Activated T-helper 1 cell treated with anti-CD3 and anti-CD28 coated beads, Interleukin-12 subunit alpha, Interleukin-12 subunit beta, Interleukin-2, Interleukin-4 antibody, amounts not matched to agents 30 ng/mL and 10 ng/mL and 1 ng/mL, durations not matched to agents 14 hours and 24 hours and 36 hours (primary cell): ENCODE results near the gene INPP5A. TPM values are rescaled to one million over a fixed set of nuclear protein-coding genes. Genes with fewer than 3 reads are reported as not detected.

ENCODE experiments used
- DNase-seq: peaks from one replicate; pipeline ENCODE4 v3.0.0; 2021; ENCODE audit warnings: low spot score
- H3K27ac Mint-ChIP-seq: one replicate; pipeline ENCODE4 v1.8.0; 2021; ENCODE audit warnings: mild to moderate bottlenecking, mixed read lengths
- H3K27me3 Mint-ChIP-seq: one replicate; pipeline ENCODE4 v1.8.0; 2022; ENCODE audit warnings: mild to moderate bottlenecking, moderate library complexity, mixed read lengths; ENCODE audit not compliant: insufficient read depth
- H3K36me3 Mint-ChIP-seq: one replicate; pipeline ENCODE4 v1.8.0; 2021; ENCODE audit warnings: low read depth, mixed read lengths
- H3K4me1 Mint-ChIP-seq: one replicate; pipeline ENCODE4 v1.8.0; 2021; ENCODE audit warnings: low read depth, mixed read lengths
- H3K4me3 Mint-ChIP-seq: one replicate; pipeline ENCODE4 v1.8.0; 2021; ENCODE audit warnings: mild to moderate bottlenecking, moderate library complexity, mixed read lengths
- H3K9me3 Mint-ChIP-seq: one replicate; pipeline ENCODE4 v1.8.0; 2021; ENCODE audit warnings: mixed read lengths
- intact Hi-C: fragments of 100-400 bp; cut with micrococcal nuclease; formaldehyde crosslinking; loops from one replicate; pipeline ENCODE4 v1.15.1; 2024
- total RNA-seq: library from RNA; stranded (reverse); gene quantifications from 2 replicates; pipeline ENCODE4 v1.2.3, GENCODE V29; 2022

INPP5A gene
- total RNA-seq, 1 donor from 2014 or later, result 13.4 TPM

DNA sequence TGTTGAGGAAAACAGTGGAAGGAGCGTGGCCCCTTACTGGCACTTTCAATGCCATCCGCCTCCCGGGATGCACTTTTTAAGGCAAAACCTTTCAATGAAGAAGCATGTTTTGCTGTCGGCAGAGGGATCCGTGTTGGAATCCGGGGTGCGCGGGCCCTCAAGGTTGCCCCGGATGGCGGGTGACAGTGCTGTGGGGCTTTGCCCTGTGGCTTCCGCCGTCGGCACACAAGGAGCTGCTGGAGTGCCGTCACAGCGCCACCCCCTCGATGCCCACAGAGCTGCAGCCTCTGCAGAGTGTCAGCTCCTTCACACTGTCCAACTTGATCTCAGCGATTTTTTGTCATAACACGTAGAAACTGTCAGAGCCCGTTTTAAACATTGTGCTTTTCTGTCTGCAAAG lies 189.4 kb downstream of the INPP5A start:
- Mint-ChIP-seq H3K4me3 (no peak overlapping the region), H3K27me3 (no peaks in the 10 kb centered on the region), H3K36me3 (peaks cover 2% of the 10 kb centered on the region), H3K27ac (no peak overlapping the region), H3K4me1 (no peaks in the 10 kb centered on the region), H3K9me3 (no peaks in the 10 kb centered on the region)
- DNase-seq, result no peak
- intact Hi-C loops, result no loop called here

GRCh38 chr10:132727411-132727810 lies 189.8 kb downstream of the INPP5A start:
- Mint-ChIP-seq H3K27me3 (no peaks in the 10 kb centered on the region), H3K9me3 (no peaks in the 10 kb centered on the region), H3K36me3 (peaks cover 2% of the 10 kb centered on the region), H3K27ac (no peak overlapping the region), H3K4me3 (no peak overlapping the region), H3K4me1 (no peaks in the 10 kb centered on the region)
- no peak for DNase-seq
- intact Hi-C loops, result no loop called here

DNA sequence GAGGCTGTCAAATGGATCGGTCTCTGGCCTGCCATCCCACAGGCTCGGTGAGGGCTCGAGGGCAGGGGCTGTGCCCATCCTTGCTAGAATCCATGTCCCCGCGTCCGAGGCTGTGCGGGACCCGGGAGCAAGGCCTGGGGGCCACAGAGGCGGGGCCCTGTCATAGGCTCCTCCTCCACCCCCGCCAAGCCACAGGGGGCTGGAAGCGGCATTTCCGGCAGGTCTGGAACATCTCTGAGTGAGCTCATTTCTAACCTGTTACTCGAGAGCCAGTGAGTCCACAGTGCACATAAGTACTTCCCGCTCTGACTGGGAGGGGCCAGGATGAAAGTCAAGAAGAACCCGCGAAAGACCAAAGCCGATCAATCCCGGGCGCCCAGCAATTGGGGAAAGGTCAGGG lies 190.7 kb downstream of the INPP5A start:
- H3K4me3 Mint-ChIP-seq, result no peak overlapping the region
- intact Hi-C loops, result no loop called here
- H3K36me3 Mint-ChIP-seq, result peaks cover 2% of the 10 kb centered on the region
- no peaks in the 10 kb centered on the region for H3K4me1 Mint-ChIP-seq
- DNase-seq, result no peak
- no peak overlapping the region for H3K27ac Mint-ChIP-seq
- no peaks in the 10 kb centered on the region for H3K9me3 Mint-ChIP-seq
- H3K27me3 Mint-ChIP-seq, result no peaks in the 10 kb centered on the region

DNA sequence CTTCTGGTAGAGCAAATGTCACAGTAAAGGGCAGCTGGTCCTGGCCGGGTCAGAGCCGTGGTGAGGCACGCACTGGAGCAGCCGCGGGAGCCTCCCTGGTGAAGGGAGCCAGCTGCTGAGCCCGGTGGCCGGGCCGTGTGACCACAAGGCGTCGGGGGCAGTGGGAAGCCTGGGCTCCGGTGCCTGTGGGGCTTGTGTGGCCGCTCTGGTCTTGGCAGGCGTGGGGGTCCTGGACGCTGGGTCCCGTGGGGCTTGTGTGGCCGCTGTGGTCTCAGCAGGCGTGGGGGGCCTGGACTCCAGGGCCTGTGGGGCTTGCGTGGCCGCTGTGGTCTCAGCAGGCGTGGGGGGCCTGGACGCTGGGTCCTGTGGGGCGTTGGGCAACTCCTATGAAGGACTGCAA lies 191.2 kb downstream of the INPP5A start:
- DNase-seq, result no peak
- no peaks in the 10 kb centered on the region for H3K4me1 Mint-ChIP-seq
- H3K9me3 Mint-ChIP-seq, result no peaks in the 10 kb centered on the region

DNA sequence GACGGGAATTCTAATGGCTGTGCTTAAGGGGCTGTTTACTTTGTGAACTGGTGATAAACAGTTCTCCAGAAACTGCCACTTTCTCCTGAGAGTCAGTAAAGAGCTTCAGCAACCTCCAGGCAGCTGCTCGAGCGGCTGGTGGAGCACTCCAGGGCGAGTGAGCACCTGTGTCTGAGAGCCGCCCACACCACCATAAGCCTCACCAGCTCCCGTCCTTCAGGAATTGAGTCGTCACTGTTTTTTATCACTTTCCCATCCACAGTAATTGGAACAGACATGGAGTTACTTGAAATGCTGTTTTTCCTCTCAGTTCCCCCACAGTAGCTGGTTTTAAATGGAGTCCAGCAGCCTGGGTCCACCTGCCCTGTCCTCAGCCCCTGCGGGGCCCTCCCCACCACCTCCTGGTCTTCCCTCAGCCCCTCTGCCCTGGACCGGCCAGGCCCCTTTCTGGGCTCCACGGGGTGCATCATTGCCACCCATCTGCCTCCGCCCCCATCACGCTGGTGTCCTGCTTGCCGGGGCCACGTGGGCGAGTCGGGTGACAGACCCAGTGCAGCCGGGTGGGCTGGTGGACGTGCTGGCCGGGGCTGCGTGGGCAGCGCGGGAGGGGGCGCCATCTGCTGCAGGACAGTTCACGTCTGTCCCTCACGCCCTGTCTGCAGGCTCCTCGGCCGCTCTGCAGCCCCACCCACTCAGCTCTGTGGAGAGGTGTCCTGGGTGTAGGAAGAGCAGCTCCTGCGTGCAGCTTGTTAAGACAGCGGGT lies 192.4 kb downstream of the INPP5A start:
- intact Hi-C loops, result no loop called here
- no peaks in the 10 kb centered on the region for H3K27me3 Mint-ChIP-seq

More for the DNA sequence above, 191.2 kb downstream of the INPP5A start:
- intact Hi-C loops, result no loop called here
- Mint-ChIP-seq H3K27ac (no peak overlapping the region), H3K4me3 (no peak overlapping the region), H3K36me3 (peaks cover 2% of the 10 kb centered on the region), H3K27me3 (no peaks in the 10 kb centered on the region)

DNA sequence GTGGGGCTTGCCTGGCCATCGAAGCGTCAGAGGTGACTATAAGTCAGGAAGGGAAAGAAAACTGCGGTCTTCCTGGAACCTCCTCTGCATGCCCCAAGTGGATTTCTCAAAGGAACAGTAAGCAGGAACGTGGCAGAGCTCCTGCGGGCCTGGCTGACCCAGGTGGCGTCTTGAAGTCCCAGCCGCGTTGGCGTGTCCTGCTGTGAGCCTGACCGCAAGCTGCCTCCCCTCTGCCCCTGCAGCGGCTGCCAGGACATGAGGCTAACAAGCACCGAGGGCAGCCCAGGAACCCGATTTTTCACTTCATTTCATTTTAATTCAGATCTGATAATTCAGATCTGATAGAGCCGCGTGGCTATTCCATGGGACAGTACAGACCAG lies 193.0 kb downstream of the INPP5A start:
- H3K27ac Mint-ChIP-seq, result no peak overlapping the region
- H3K36me3 Mint-ChIP-seq, result peaks cover 2% of the 10 kb centered on the region
- H3K4me1 Mint-ChIP-seq, result no peaks in the 10 kb centered on the region
- no peaks in the 10 kb centered on the region for H3K9me3 Mint-ChIP-seq
- intact Hi-C loops, result no loop called here
- H3K27me3 Mint-ChIP-seq, result no peaks in the 10 kb centered on the region
- H3K4me3 Mint-ChIP-seq, result no peak overlapping the region
- no peak for DNase-seq

More for the DNA sequence above, 192.4 kb downstream of the INPP5A start:
- Mint-ChIP-seq H3K36me3 (peaks cover 2% of the 10 kb centered on the region), H3K9me3 (no peaks in the 10 kb centered on the region), H3K4me3 (no peak overlapping the region), H3K27ac (no peak overlapping the region), H3K4me1 (no peaks in the 10 kb centered on the region)
- DNase-seq, result no peak

- Mint-ChIP-seq H3K4me1 (no peaks in the 10 kb centered on the region), H3K9me3 (no peaks in the 10 kb centered on the region), H3K27ac (no peak overlapping the region), H3K27me3 (no peaks in the 10 kb centered on the region), H3K36me3 (no peaks in the 10 kb centered on the region), H3K4me3 (no peak overlapping the region)
- intact Hi-C loops, result no loop called here
- no peak for DNase-seq
These were observed 194.9 kb downstream of the INPP5A start for GRCh38 chr10:132732518-132732917.

- intact Hi-C loops, result no loop called here
- no peak for DNase-seq
- Mint-ChIP-seq H3K4me1 (no peaks in the 10 kb centered on the region), H3K4me3 (no peak overlapping the region), H3K36me3 (no peaks in the 10 kb centered on the region), H3K27ac (no peak overlapping the region), H3K9me3 (no peaks in the 10 kb centered on the region), H3K27me3 (no peaks in the 10 kb centered on the region)
These were observed 196.3 kb downstream of the INPP5A start for GRCh38 chr10:132733926-132734325.

GRCh38 chr10:132735341-132735775 lies 197.8 kb downstream of the INPP5A start:
- no peak overlapping the region for H3K27ac Mint-ChIP-seq
- no peaks in the 10 kb centered on the region for H3K36me3 Mint-ChIP-seq
- H3K4me1 Mint-ChIP-seq, result no peaks in the 10 kb centered on the region
- intact Hi-C loops, result no loop called here
- no peaks in the 10 kb centered on the region for H3K9me3 Mint-ChIP-seq
- no peak overlapping the region for H3K4me3 Mint-ChIP-seq
- no peaks in the 10 kb centered on the region for H3K27me3 Mint-ChIP-seq
- no peak for DNase-seq

- H3K27me3 Mint-ChIP-seq, result no peaks in the 10 kb centered on the region
- intact Hi-C loops, result no loop called here
These were observed 198.4 kb downstream of the INPP5A start for GRCh38 chr10:132735923-132736391.

GRCh38 chr10:132737390-132738048 lies 199.9 kb downstream of the INPP5A start:
- Mint-ChIP-seq H3K36me3 (no peaks in the 10 kb centered on the region), H3K9me3 (no peaks in the 10 kb centered on the region), H3K27ac (no peak overlapping the region), H3K27me3 (no peaks in the 10 kb centered on the region), H3K4me3 (no peak overlapping the region), H3K4me1 (no peaks in the 10 kb centered on the region)
- no peak for DNase-seq
- intact Hi-C loops, result no loop called here

More at GRCh38 chr10:132735923-132736391, 198.4 kb downstream of the INPP5A start:
- DNase-seq, result no peak
- Mint-ChIP-seq H3K4me3 (no peak overlapping the region), H3K4me1 (no peaks in the 10 kb centered on the region), H3K27ac (no peak overlapping the region), H3K36me3 (no peaks in the 10 kb centered on the region), H3K9me3 (no peaks in the 10 kb centered on the region)

GRCh38 chr10:132738454-132739224 lies 201.1 kb downstream of the INPP5A start:
- Mint-ChIP-seq H3K27me3 (no peaks in the 10 kb centered on the region), H3K36me3 (no peaks in the 10 kb centered on the region), H3K4me3 (no peak overlapping the region), H3K9me3 (no peaks in the 10 kb centered on the region), H3K27ac (no peak overlapping the region), H3K4me1 (no peaks in the 10 kb centered on the region)
- intact Hi-C loops, result no loop called here
- no peak for DNase-seq

GRCh38 chr10:132739225-132739613 lies 201.6 kb downstream of the INPP5A start:
- Mint-ChIP-seq H3K9me3 (no peaks in the 10 kb centered on the region), H3K4me1 (no peaks in the 10 kb centered on the region), H3K27ac (no peak overlapping the region), H3K36me3 (no peaks in the 10 kb centered on the region), H3K27me3 (no peaks in the 10 kb centered on the region), H3K4me3 (no peak overlapping the region)
- intact Hi-C loops, result no loop called here
- DNase-seq, result no peak
